Panc1 (cell line): ENCODE results near the gene TMC4. TPM values are rescaled to one million over a fixed set of nuclear protein-coding genes. Genes with fewer than 3 reads are reported as not detected.

Experiments used
- ATAC-seq: fragments of 200-7000 bp; cut with Tn5 transposase; 2 replicates; pipeline ENCODE4 v1.9.1; 2020; ENCODE audit warnings: mild to moderate bottlenecking, moderate library complexity
- BruUV-seq: library from RNA; stranded (reverse); fragments of 400-500 nt; replicated peaks from 2 replicates; lab custom pipeline; 2021; lab: Mats Ljungman, UMichigan
- CTCF ChIA-PET: fragments of 300-600 bp; sonication (Branson Sonifier 250); formaldehyde crosslinking; loops from one replicate; lab custom pipeline; 2022; ENCODE audit warnings: antibody characterized with exemption; lab: Charles Lee
- POLR2A ChIA-PET: fragments of 300-600 bp; sonication (Branson Sonifier 250); formaldehyde crosslinking; loops from one replicate; lab custom pipeline; 2022; ENCODE audit warnings: antibody characterized with exemption; lab: Charles Lee
- DNase-seq: peaks from one replicate; pipeline ENCODE4 v3.0.0-alpha.2; 2010; ENCODE audit warnings: low read depth, low spot score
- H3K27ac ChIP-seq: 2 replicates; pipeline ENCODE4 v1.5.1; 2011; ENCODE audit warnings: mild to moderate bottlenecking, low read length, inconsistent platforms
- H3K27me3 ChIP-seq: fragments of 200-500 bp; sonication (Bioruptor generic); 2 replicates; pipeline ENCODE4 v1.6.0; 2014; ENCODE audit warnings: low read length, inconsistent platforms; ENCODE audit not compliant: control insufficient read depth, insufficient read depth
- H3K36me3 ChIP-seq: fragments of 200-500 bp; sonication (Bioruptor generic); 2 replicates; pipeline ENCODE4 v1.5.1; 2014; ENCODE audit warnings: inconsistent platforms, mild to moderate bottlenecking, low read length, moderate library complexity; ENCODE audit not compliant: control insufficient read depth, insufficient read depth
- H3K4me1 ChIP-seq: 2 replicates; pipeline ENCODE4 v1.5.1; 2011; ENCODE audit warnings: inconsistent platforms, mild to moderate bottlenecking, low read length, moderate library complexity; ENCODE audit not compliant: control insufficient read depth, insufficient read depth
- H3K4me3 ChIP-seq, 2 experiments: 2 replicates each; pipeline ENCODE4 v1.5.1; 2011 to 2012; ENCODE audit warnings: low read depth in 2 of 2, low read length in 2 of 2, mild to moderate bottlenecking in 2 of 2, inconsistent platforms in 1 of 2, moderate library complexity in 1 of 2
- H3K9me3 ChIP-seq: fragments of 200-500 bp; sonication (Bioruptor generic); 2 replicates; pipeline ENCODE4 v1.5.1; 2014; ENCODE audit warnings: low read depth, mild to moderate bottlenecking, inconsistent platforms, low read length, moderate library complexity; ENCODE audit not compliant: control insufficient read depth, insufficient read depth
- POLR2AphosphoS5 ChIP-seq: IDR thresholded peaks from 2 replicates; pipeline ENCODE4 v1.6.1; 2012; ENCODE audit warnings: mild to moderate bottlenecking, low read depth, low read length, moderate library complexity
- SIN3A ChIP-seq: IDR thresholded peaks from 2 replicates; pipeline ENCODE4 v1.6.1; 2012; ENCODE audit warnings: low read depth, mild to moderate bottlenecking, low read length, moderate library complexity, borderline replicate concordance; ENCODE audit not compliant: insufficient read depth
- TCF7L2 ChIP-seq: IDR thresholded peaks from 2 replicates; pipeline ENCODE4 v1.6.1; 2011; ENCODE audit warnings: mild to moderate bottlenecking, low read depth, low read length, inconsistent platforms
- in situ Hi-C: cut with HindIII; loops from 2 replicates; pipeline ENCODE4 v1.10.0; 2016; ENCODE audit warnings: low sequenced_read_pairs, low pct_unique_long_range_greater_than_20kb
- intact Hi-C: fragments of 100-400 bp; cut with micrococcal nuclease; formaldehyde crosslinking; loops from one replicate; pipeline ENCODE4 v1.10.0; 2022; ENCODE audit not compliant: unreplicated experiment
- total RNA-seq: library from RNA; stranded (reverse); gene quantifications from one replicate; pipeline ENCODE4 v1.2.1, GENCODE V29; 2021; ENCODE audit not compliant: unreplicated experiment
- TF ChIP-seq, protein P1 (sequence below), 2 experiments: IDR thresholded peaks; 2 replicates each; pipeline ENCODE4 v1.6.1; 2011 to 2012; ENCODE audit warnings: low read depth in 2 of 2, control low read depth in 1 of 2, low read length in 1 of 2, mild to moderate bottlenecking in 1 of 2, moderate library complexity in 1 of 2; ENCODE audit not compliant: insufficient read depth in 1 of 2
- TF ChIP-seq, protein P2 (sequence below): fragments of 450-650 bp; IDR thresholded peaks from 2 replicates; pipeline ENCODE4 v1.5.1; 2017; ENCODE audit warnings: mild to moderate bottlenecking

TMC4 gene
- total RNA-seq, 1 experiment from 2014 or later, result 5.1 TPM

DNA sequence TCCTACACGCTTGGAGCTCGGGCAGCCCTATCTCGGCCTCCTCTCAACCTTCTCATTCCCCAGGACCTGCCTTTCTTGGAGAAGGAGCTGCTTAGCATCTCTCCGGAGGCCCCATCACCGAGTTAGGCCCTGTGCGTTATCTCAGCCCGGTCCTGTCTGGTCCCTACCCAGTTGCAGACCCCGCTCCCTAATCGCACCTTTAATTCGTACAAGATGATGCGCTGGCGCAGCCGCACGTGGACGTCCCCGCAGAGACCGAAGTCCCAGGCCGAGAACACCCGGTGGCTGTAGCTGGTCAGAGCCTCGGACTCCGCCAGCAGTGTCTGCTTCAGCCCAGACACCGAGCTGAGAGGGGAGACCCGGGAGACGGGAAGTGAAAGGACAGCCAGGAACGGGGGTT, 7.7 kb downstream of the TMC4 start:
- CTCF ChIA-PET, result interaction anchor here (0.6 to 0.7 kb wide), 2 partner anchors 25 to 251 kb away, joined by 3 read pairs; no protein-coding TSS in a partner anchor
- POLR2A ChIA-PET, result no interaction called here

DNA sequence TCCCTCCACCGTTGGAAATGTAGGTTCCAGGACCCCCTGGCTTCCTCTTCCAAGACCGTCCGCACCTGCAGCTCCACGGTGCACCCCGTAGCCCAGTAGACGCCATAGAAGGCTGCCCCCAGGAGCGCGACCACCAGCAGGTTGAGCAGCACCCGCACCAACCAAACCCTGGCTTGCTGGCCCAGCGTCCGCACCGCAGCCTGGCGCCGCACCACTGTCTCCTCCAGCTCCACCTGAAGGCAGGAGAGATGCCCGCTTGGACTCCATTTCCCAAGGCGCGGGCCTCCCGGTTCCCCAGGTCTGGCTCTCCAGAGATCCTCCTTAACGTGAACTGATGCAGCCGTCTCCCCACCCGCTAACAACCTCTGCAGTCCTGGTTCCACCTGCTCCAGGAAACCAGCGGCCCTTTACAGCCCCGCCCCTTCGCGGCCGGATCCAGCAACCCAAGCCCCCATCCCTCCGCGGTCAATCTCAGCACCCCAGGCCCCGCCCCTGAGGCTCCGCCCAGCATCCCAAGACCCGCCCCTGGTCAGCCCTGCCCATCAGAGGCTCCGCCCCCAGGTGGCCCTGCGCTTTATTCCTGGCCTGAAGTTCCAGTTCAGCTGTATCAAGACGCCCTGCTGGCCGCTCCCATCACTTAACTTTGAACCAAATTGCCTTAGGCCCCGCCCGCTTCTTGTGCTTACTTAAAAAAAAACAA, 8.4 kb downstream of the TMC4 start:
- ATAC-seq (peak; percentile 56), DNase-seq (no peak)
- Histone ChIP-seq H3K4me3 (peak overlapping the region; percentile 30 to 40), H3K36me3 (peaks cover 3% of the 10 kb centered on the region; the same call in 1 of the 2 replicates), H3K27me3 (no peaks in the 10 kb centered on the region), H3K27ac (no peak overlapping the region), H3K9me3 (no peaks in the 10 kb centered on the region), H3K4me1 (peaks cover 9% of the 10 kb centered on the region)
- ChIA-PET POLR2A (interaction anchor here (0.6 kb wide), 1 partner anchor 28 kb away, joined by 9 read pairs; no protein-coding TSS in a partner anchor), CTCF (interaction anchor here (0.7 kb wide), 1 partner anchor 25 kb away, joined by 3 read pairs; no protein-coding TSS in a partner anchor)
- TF ChIP-seq SIN3A, result no peak
- TF ChIP-seq POLR2AphosphoS5, result peak; percentile 44; the same call in 1 of the 2 replicates
- intact Hi-C loops (no loop called here), in situ Hi-C loops (no loop called here)
- no TSS peak for BruUV-seq

More for the DNA sequence above, 7.7 kb downstream of the TMC4 start:
- Histone ChIP-seq H3K4me1 (peaks cover 9% of the 10 kb centered on the region), H3K27me3 (no peaks in the 10 kb centered on the region), H3K4me3 (no peak overlapping the region), H3K27ac (no peak overlapping the region), H3K36me3 (no peaks in the 10 kb centered on the region; the same call in 1 of the 2 replicates), H3K9me3 (no peaks in the 10 kb centered on the region)
- in situ Hi-C loops (no loop called here), intact Hi-C loops (no loop called here)
- no peak for ATAC-seq
- no peak for DNase-seq
- TF ChIP-seq POLR2AphosphoS5 (no peak), SIN3A (no peak), TCF7L2 (no peak)
- TF ChIP-seq, protein P1, sequence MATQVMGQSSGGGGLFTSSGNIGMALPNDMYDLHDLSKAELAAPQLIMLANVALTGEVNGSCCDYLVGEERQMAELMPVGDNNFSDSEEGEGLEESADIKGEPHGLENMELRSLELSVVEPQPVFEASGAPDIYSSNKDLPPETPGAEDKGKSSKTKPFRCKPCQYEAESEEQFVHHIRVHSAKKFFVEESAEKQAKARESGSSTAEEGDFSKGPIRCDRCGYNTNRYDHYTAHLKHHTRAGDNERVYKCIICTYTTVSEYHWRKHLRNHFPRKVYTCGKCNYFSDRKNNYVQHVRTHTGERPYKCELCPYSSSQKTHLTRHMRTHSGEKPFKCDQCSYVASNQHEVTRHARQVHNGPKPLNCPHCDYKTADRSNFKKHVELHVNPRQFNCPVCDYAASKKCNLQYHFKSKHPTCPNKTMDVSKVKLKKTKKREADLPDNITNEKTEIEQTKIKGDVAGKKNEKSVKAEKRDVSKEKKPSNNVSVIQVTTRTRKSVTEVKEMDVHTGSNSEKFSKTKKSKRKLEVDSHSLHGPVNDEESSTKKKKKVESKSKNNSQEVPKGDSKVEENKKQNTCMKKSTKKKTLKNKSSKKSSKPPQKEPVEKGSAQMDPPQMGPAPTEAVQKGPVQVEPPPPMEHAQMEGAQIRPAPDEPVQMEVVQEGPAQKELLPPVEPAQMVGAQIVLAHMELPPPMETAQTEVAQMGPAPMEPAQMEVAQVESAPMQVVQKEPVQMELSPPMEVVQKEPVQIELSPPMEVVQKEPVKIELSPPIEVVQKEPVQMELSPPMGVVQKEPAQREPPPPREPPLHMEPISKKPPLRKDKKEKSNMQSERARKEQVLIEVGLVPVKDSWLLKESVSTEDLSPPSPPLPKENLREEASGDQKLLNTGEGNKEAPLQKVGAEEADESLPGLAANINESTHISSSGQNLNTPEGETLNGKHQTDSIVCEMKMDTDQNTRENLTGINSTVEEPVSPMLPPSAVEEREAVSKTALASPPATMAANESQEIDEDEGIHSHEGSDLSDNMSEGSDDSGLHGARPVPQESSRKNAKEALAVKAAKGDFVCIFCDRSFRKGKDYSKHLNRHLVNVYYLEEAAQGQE (IDR thresholded peaks at IDR 0.05; ENCODE audit: insufficient read depth in 1 of 2, low read depth in 2 of 2, low read length in 1 of 2), result no peak
- TF ChIP-seq, protein P2, sequence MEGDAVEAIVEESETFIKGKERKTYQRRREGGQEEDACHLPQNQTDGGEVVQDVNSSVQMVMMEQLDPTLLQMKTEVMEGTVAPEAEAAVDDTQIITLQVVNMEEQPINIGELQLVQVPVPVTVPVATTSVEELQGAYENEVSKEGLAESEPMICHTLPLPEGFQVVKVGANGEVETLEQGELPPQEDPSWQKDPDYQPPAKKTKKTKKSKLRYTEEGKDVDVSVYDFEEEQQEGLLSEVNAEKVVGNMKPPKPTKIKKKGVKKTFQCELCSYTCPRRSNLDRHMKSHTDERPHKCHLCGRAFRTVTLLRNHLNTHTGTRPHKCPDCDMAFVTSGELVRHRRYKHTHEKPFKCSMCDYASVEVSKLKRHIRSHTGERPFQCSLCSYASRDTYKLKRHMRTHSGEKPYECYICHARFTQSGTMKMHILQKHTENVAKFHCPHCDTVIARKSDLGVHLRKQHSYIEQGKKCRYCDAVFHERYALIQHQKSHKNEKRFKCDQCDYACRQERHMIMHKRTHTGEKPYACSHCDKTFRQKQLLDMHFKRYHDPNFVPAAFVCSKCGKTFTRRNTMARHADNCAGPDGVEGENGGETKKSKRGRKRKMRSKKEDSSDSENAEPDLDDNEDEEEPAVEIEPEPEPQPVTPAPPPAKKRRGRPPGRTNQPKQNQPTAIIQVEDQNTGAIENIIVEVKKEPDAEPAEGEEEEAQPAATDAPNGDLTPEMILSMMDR, result no peak
- BruUV-seq, result no TSS peak
